HG03175 (cell line): ENCODE measurements around the gene STX16.

Experiments used
- ATAC-seq: cut with Tn5 transposase; IDR thresholded peaks from one replicate; pipeline ENCODE4 v1.9.1; 2021; ENCODE audit warnings: mild to moderate bottlenecking, moderate library complexity; ENCODE audit not compliant: unreplicated experiment

STX16 gene

GRCh38 chr20:58651946-58652605, 993 bp downstream of the STX16 start:
- ATAC-seq = peak; percentile 46

DNA sequence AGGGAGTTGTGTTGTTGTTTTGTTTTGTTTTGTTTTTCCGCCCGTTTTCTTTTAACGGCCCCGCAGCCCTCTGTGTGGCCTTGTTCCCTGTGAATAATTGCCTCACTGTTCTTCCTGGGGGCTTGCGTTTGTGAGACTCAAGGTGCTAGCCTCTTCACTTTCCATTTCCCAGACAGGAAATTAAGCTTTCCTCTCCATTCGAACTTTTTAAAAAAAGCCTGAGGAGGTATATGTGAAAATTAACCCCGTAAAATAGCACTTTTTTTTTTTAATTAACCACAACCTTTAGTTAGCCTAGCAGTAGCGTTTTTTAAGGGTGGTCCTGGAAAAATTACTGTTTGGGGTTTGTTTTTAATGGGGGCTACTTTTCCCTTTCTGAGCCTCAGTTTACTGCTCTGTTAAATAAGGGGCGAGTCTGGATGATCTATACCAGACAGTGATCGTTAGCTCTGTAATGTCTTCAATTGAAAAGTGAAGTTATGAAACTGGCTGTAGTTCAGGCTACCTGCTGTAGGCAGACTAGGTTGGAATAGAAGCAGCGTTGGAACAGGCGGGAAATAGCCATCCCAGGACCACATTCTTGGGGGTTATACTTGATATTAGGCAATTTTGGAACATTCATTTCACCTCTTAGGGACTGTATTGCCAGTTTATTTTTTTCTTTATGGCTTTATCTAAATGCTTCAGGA, 1.7 kb downstream of the STX16 start:
- peak; percentile 6 for ATAC-seq

DNA sequence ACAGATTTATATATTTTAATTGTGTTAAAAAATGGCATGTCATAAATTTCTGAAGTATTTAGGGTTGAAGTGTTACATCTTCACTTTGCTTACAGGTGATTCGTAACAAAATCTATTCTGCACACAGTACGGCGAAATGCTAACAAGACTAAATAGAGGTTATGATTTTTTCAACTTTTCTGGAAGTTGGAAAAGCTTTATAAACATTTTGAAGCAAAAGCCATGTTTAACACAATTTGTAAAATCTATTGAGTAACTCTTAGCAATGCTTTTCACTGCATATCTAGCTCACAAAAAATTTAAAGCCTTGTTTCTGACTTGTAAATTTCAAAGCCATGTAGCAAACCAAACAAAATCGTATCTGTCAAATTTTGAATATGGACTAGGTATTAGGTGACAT, 3.3 kb downstream of the STX16 start:
- no peak for ATAC-seq

- ATAC-seq = no peak
Measured at GRCh38 chr20:58655328-58656107, 4.4 kb downstream of the STX16 start.

DNA sequence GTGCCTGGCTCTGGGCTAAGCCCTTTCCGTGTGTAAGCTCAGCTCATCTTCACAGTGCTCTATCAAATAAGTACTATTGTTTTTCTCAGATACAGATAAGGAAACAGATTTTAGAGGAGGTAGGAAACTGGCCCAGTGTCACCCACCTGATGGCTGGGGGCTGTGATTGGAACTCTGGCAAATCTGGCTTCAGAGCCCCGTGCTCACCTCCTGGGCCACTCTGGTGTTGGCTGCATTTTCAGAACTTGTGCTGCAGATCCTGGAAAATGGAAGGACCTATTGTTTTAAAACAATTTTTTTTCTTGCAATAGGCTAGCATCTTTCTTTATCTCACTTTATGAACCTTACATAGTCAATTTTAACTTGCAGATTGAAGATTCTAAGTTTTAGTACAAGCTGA, 5.7 kb downstream of the STX16 start:
- no peak for ATAC-seq

GRCh38 chr20:58657262-58657661, 6.2 kb downstream of the STX16 start:
- ATAC-seq = no peak

- no peak for ATAC-seq
Measured at GRCh38 chr20:58657986-58658385, 6.9 kb downstream of the STX16 start.

DNA sequence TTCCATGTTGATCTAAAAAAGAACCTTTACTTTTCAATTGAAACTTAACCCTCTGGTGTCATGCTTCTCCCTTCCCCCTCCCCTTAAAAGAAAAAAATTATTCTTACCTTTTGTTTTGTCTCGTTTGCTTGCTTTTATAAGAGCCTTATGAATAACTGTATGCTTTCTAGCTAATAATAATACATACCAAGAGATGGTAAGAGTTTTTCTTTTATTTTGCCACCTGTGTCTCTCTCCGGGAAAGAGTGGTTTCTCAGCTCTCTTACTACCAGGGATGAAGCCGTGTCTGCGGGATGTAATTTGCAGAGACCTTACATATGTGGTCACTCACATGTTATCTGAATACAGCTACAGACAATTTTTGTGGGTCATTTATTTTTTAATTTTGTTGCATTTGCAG, 7.7 kb downstream of the STX16 start:
- ATAC-seq = no peak

GRCh38 chr20:58659841-58660240, 8.8 kb downstream of the STX16 start:
- no peak for ATAC-seq

DNA sequence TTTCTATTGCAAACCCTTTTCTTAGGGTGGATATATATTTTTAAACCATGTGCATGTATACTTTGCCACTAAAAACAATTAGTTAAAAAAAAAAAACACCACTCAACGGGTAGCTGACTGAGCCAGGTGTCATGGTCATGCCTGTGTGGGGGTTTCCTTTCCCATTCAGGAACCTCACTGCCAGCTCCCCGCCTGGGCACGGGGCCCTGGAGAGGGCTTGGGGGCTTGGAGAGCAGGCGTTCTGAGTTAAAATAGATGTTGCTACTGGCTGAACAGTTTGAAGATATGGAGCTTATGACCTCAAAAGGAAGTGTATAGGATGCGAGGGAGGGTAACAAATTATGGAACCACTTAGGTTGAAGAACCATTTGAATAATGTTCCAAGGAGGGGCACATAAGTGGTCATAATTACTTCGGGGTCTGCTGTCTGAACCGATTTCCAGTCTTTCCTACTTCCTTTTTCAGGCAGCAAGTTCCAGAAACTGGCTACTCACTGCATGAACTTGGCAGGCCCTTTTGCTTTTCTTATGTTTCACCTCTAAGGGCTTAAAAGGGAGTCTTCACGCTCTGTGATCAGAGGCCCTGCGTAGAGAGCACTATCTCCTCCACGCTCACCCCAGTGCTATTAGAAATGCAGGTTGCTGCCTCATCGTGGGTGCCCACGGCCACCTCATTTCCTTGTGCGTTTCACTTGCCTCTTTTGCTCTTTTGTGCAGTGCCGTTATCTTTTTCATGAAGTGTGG, 9.9 kb downstream of the STX16 start:
- ATAC-seq = no peak

GRCh38 chr20:58661598-58662473, 10.8 kb downstream of the STX16 start:
- no peak for ATAC-seq

DNA sequence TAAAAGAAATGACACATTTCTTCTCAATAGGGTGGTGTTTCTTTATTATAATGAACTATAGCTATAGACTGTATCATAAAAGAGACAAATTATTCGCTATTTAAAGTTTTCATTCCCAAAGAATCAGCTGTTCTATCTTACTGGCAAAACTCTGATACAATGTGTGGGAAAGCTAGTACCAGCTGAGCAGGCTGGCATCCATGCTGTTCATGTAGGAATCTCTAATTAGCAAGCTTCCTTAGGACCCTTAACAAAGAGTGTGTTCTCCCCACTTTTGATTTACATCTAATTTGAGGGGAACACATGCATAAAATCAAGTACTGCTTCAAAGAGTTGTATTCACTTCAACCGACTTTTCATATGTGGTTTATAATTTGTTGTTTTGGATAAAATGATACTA, 13.2 kb downstream of the STX16 start:
- no peak for ATAC-seq

- ATAC-seq = no peak
Measured at GRCh38 chr20:58664883-58665282, 13.8 kb downstream of the STX16 start.

DNA sequence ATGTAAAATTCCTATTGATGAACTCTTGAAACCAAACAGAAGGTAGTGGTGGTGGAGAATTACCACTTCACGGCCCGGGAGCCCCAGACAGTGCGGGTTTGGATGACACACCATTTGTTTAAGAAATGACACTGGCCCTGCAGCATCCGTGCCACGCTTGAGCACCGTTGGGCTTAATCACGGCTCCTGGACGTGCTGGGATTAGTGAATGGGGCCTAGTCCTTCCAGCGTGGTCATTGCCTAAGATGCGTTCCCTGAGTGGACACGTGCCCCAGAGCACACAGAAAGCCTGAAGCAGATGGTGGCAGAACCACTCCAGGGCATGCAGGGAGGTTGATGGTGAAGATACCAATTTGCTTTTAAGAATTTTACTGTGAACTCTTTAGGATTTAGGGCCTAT, 14.5 kb downstream of the STX16 start:
- no peak for ATAC-seq

DNA sequence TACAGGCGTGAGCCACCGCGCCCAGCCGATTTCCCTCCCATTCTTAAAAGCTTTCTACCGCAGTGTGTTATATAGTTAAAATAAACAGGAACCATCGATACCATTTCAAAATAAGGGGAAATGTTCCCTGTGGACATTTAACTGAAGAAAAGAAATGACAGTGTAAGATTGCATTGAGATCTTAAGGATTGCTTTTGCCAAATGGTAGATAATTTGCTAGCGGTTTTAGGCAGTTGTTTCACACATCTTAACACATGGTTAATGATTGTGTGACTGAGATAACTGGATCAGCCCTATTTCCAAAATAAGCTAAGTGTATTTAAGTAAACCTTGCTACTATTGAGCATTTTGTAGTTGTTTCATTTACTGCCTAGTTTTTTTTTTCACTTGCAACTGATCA, 15.6 kb downstream of the STX16 start:
- no peak for ATAC-seq

GRCh38 chr20:58667975-58668374, 16.9 kb downstream of the STX16 start:
- ATAC-seq = no peak

GRCh38 chr20:58668901-58669286, 17.8 kb downstream of the STX16 start:
- ATAC-seq = no peak

GRCh38 chr20:58669287-58670006, 18.4 kb downstream of the STX16 start:
- peak; percentile 69 for ATAC-seq

- ATAC-seq = no peak
Measured at GRCh38 chr20:58670102-58670501, 19.0 kb downstream of the STX16 start.

DNA sequence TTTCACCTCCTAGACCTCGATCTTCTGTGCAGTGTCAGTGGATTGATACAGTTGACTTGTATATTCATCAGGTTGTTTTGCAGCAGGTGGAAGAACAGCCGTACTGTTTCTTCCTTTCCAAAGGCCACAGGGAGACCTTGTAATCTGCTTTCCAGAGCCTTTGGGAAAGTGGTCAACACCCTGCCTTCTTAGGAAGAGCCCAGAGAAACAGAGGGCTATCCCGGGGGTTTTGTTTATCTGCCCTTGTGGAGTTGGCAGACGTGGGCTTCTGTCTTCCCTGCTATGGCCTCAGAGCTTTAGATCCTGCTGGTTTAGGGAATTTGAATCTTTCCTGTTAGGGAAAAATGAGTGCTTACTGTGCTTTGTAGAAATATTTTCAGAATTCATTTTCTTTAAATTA, 19.6 kb downstream of the STX16 start:
- ATAC-seq = no peak
